Left lung (tissue), 10 donors: ENCODE data around the gene OCRL. TPM values are rescaled to one million over a fixed set of nuclear protein-coding genes. Genes with fewer than 3 reads are reported as not detected.
"Not testable (repeated sequence)": the region's sequence is repeated elsewhere in the genome, so short reads cannot be mapped to it uniquely, and the experiment has no call there.

Experiments
- ATAC-seq: fragments of 200-7000 bp; cut with Tn5 transposase; one replicate; pipeline ENCODE4 v1.9.1; 2020; ENCODE audit warnings: moderate library complexity
- DNase-seq, 4 donors: peaks; one replicate each; pipeline ENCODE4 v3.0.0-alpha.2; 2013 to 2020
- H3K27ac ChIP-seq, 2 donors: fragments of 200-600 bp; sonication (generic) in 1 of 2; one replicate each; pipeline versions ENCODE4 v1.5.0 to v1.8.0; 2020 to 2021
- H3K27me3 ChIP-seq, 2 donors: fragments of 200-600 bp; sonication (generic) in 1 of 2; one replicate each; pipeline versions ENCODE4 v1.5.0 to v1.8.0; 2020 to 2021
- H3K36me3 ChIP-seq, 2 donors: fragments of 200-600 bp; sonication (generic) in 1 of 2; one replicate each; pipeline versions ENCODE4 v1.5.0 to v1.8.0; 2020 to 2021
- H3K4me1 ChIP-seq, 2 donors: fragments of 200-600 bp; one replicate each; pipeline ENCODE4 v1.8.0; 2021
- H3K4me3 ChIP-seq, 2 donors: fragments of 200-600 bp; sonication (generic) in 1 of 2; one replicate each; pipeline versions ENCODE4 v1.5.0 to v1.8.0; 2020 to 2021; ENCODE audit warnings: mild to moderate bottlenecking in 1 of 2
- H3K9me3 ChIP-seq, 2 donors: fragments of 200-600 bp; sonication (generic) in 1 of 2; one replicate each; pipeline versions ENCODE4 v1.5.0 to v1.8.0; 2020 to 2021
- CTCF ChIP-seq, 2 donors: fragments of 200-600 bp; sonication (generic) in 1 of 2; IDR thresholded peaks; one replicate each; pipeline versions ENCODE4 v1.5.0 to v1.8.0; 2021; ENCODE audit warnings: antibody characterized with exemption in 2 of 2
- intact Hi-C, 2 donors: fragments of 100-400 bp; cut with DNase I; formaldehyde crosslinking; loops; one replicate each; pipeline versions ENCODE4 v1.11.2 to v1.14.2; 2022
- polyA plus RNA-seq, 6 donors: library from polyadenylated mRNA; unstranded; fragments of 120-200 nt; gene quantifications; one replicate each; pipeline ENCODE4 v1.2.1, GENCODE V29; 2013; ENCODE audit not compliant: insufficient read length in 6 of 6
- total RNA-seq, 2 donors: library from RNA; stranded (reverse); fragmentation: NEBNext Ultra II Directional; extraction: Animal tissue kit (Norgen Biotek cat#: 25700); gene quantifications; one replicate each; pipeline ENCODE4 v1.2.1, GENCODE V29; 2021
- donor health status: DM: no; HTN: yes; CAD: no.
- donor health status: DM: no; HTN: no; CAD: no.

OCRL gene
- total and polyA plus RNA-seq, 8 donors, result 21.3 to 30.2 (median 27.5) TPM

GRCh38 chrX:129549124-129549523, 9.1 kb downstream of the OCRL start:
- ATAC-seq (no peak), DNase-seq (no peak)
- Histone ChIP-seq H3K4me3 (no peak overlapping the region), H3K36me3 (peaks cover 0 to 11% of the 10 kb centered on the region in 2 donors), H3K27ac (no peak overlapping the region), H3K27me3 (no peaks in the 10 kb centered on the region), H3K9me3 (no peaks in the 10 kb centered on the region), H3K4me1 (no peaks in the 10 kb centered on the region)
- intact Hi-C loops, result no loop called here
- no peak for TF ChIP-seq CTCF (IDR thresholded peaks at IDR 0.05)

- peaks cover 0 to 8% of the 10 kb centered on the region in 2 donors for H3K36me3 ChIP-seq
- H3K4me1 ChIP-seq, result no peaks in the 10 kb centered on the region
- H3K27me3 ChIP-seq, result no peaks in the 10 kb centered on the region
- no peaks in the 10 kb centered on the region for H3K9me3 ChIP-seq
- no peak overlapping the region for H3K27ac ChIP-seq
- ATAC-seq (no peak), DNase-seq (no peak)
- no peak overlapping the region for H3K4me3 ChIP-seq
- no peak for TF ChIP-seq CTCF (IDR thresholded peaks at IDR 0.05)
- intact Hi-C loops, result no loop called here
Measured at GRCh38 chrX:129553619-129554288, 13.7 kb downstream of the OCRL start.

GRCh38 chrX:129554816-129555215, 14.8 kb downstream of the OCRL start:
- H3K27me3 ChIP-seq, ATAC-seq, intact Hi-C loops, H3K9me3 ChIP-seq, H3K4me1 ChIP-seq, H3K4me3 ChIP-seq, DNase-seq, H3K27ac ChIP-seq: not testable (repeated sequence)
- peaks cover 0 to 18% of the 10 kb centered on the region in 2 donors for H3K36me3 ChIP-seq

GRCh38 chrX:129556806-129557315, 16.8 kb downstream of the OCRL start:
- no peak for TF ChIP-seq CTCF (IDR thresholded peaks at IDR 0.05)
- Histone ChIP-seq H3K4me1 (no peaks in the 10 kb centered on the region), H3K36me3 (peaks cover 0 to 36% of the 10 kb centered on the region in 2 donors), H3K9me3 (no peaks in the 10 kb centered on the region), H3K27me3 (no peaks in the 10 kb centered on the region), H3K27ac (no peak overlapping the region), H3K4me3 (no peak overlapping the region)
- DNase-seq (no peak), ATAC-seq (no peak)
- intact Hi-C loops, result no loop called here

- Histone ChIP-seq H3K9me3 (no peaks in the 10 kb centered on the region), H3K36me3 (peaks cover 0 to 41% of the 10 kb centered on the region in 2 donors), H3K4me1 (no peaks in the 10 kb centered on the region), H3K27ac (no peak overlapping the region), H3K27me3 (no peaks in the 10 kb centered on the region), H3K4me3 (no peak overlapping the region)
- TF ChIP-seq CTCF (IDR thresholded peaks at IDR 0.05), result no peak
- DNase-seq (no peak), ATAC-seq (no peak)
- intact Hi-C loops, result no loop called here
Measured at GRCh38 chrX:129557844-129558480, 17.9 kb downstream of the OCRL start.
